GM19324 (cell line): Measurements from ENCODE around the gene RCN2.

Experiments used
- ATAC-seq: cut with Tn5 transposase; IDR thresholded peaks from one replicate; pipeline ENCODE4 v1.9.1; 2021; ENCODE audit warnings: mild to moderate bottlenecking, moderate library complexity; ENCODE audit not compliant: unreplicated experiment, low FRiP score

Gene RCN2

GRCh38 chr15:76972389-76973361 is 41.1 kb downstream of the RCN2 start:
- no peak for ATAC-seq

- no peak for ATAC-seq
These were observed 41.8 kb downstream of the RCN2 start for GRCh38 chr15:76973362-76973743.

- no peak for ATAC-seq
These were observed 42.4 kb downstream of the RCN2 start for GRCh38 chr15:76973906-76974305.

- no peak for ATAC-seq
These were observed 43.0 kb downstream of the RCN2 start for GRCh38 chr15:76974456-76975036.

GRCh38 chr15:76976141-76976540 is 44.6 kb downstream of the RCN2 start:
- no peak for ATAC-seq

- no peak for ATAC-seq
These were observed 45.2 kb downstream of the RCN2 start for GRCh38 chr15:76976572-76977270.

GRCh38 chr15:76978522-76979330 is 47.2 kb downstream of the RCN2 start:
- ATAC-seq, result no peak

- no peak for ATAC-seq
These were observed 47.9 kb downstream of the RCN2 start for GRCh38 chr15:76979331-76979925.

- ATAC-seq, result no peak
These were observed 48.5 kb downstream of the RCN2 start for GRCh38 chr15:76979996-76980520.

- no peak for ATAC-seq
These were observed 50.8 kb downstream of the RCN2 start for GRCh38 chr15:76982356-76982755.

GRCh38 chr15:76982756-76983155 is 51.2 kb downstream of the RCN2 start:
- ATAC-seq, result no peak

- ATAC-seq, result no peak
These were observed 52.2 kb downstream of the RCN2 start for GRCh38 chr15:76983590-76984375.

- ATAC-seq, result no peak
These were observed 55.2 kb downstream of the RCN2 start for GRCh38 chr15:76986743-76987142.

- ATAC-seq, result no peak
These were observed 55.7 kb downstream of the RCN2 start for GRCh38 chr15:76987276-76987675.

- no peak for ATAC-seq
These were observed 56.6 kb downstream of the RCN2 start for GRCh38 chr15:76987896-76988860.

GRCh38 chr15:76988867-76989780 is 57.6 kb downstream of the RCN2 start:
- no peak for ATAC-seq

GRCh38 chr15:76991048-76991447 is 59.5 kb downstream of the RCN2 start:
- no peak for ATAC-seq
